GM18873 (cell line): ENCODE results near the gene HOXB8.

Source experiments
- ATAC-seq: cut with Tn5 transposase; IDR thresholded peaks from one replicate; pipeline ENCODE4 v1.9.1; 2021; ENCODE audit warnings: mild to moderate bottlenecking, moderate library complexity, moderate number of reproducible peaks; ENCODE audit not compliant: unreplicated experiment, low FRiP score

Gene HOXB8

GRCh38 chr17:48625495-48626244, 10.6 kb upstream of the HOXB8 start:
- ATAC-seq = no peak

DNA sequence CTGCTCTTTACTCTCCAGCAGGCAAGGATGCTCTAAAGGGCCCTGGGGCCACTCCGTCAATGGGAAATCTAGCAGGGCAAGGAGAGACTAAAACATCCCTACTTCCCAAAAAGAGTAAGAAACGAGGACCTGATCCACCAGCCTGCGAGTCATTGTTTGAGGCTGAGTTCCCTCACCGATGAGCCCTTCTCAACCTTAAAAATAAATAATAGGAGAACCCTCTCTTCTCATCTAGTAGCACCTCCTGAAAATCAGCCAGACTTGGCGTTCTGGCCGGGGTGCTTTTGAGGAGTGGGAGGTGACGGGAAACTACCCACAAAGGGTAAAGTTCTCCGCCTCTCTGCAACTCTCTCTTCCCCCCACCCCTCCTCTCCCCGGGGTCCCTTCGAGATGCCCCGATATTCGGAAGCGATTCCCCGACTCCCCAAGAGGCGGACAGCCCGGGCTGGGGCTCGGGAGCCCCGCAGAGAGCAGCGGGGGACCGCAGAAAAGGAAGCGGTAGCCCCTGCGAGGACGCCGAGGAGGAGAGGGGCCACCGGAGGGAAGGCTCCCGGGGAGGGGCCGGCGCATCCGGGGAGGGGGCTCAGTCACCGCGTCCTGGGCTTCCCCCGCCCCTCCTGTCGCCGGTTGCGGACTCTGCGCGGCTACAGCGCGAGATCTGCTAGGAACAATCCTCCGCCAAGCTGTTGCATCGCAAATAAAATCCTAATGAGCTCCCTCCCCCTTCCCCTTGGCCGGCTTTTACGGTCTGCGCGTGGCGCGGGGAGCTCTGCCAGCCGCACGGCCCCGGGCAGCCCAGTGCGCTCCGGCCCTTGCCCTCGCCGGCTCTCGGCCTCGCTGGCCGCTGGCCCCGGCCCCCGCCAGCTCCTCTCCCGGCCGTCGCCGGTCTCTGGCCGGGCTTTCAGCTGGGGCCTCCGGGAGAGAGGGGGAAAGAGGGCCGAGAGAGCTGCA, 9.7 kb upstream of the HOXB8 start:
- ATAC-seq = no peak

GRCh38 chr17:48624118-48624517, 9.0 kb upstream of the HOXB8 start:
- ATAC-seq = no peak

DNA sequence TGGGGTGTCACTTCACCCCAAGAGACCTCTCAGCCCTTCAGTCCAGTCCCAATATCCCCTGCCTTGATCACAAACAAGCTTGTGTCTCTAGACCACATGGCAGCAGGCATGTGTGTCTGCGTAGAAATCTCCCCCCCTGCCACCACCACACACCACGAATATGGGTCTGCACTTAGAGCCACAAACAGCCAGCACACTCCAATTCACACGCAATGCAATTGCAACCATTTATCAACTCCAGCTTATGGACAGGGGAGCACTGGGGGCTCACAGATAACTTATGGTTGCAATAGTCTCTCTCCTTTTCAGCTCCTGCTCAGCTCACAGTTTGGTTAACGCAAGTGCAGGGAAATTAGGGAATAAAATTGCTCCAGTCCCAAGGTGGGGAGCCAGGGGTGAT, 8.5 kb upstream of the HOXB8 start:
- no peak for ATAC-seq

DNA sequence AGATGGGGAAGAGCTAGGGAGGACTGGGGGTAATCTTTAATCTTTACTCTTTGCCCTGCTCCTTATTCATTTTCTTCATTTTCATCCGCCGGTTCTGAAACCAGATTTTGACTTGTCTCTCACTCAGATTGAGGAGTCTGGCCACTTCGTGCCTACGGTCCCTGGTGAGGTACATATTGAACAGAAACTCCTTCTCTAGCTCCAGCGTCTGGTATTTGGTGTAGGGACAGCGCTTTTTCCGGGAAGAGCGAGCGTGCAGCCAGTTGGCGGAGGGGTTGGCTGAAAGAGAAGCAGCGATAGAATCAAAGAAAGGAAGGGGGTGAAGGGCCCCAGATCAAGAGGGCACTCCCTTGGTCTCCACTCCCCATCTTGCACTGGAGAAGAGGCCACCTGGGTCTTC, 7.8 kb upstream of the HOXB8 start:
- no peak for ATAC-seq

DNA sequence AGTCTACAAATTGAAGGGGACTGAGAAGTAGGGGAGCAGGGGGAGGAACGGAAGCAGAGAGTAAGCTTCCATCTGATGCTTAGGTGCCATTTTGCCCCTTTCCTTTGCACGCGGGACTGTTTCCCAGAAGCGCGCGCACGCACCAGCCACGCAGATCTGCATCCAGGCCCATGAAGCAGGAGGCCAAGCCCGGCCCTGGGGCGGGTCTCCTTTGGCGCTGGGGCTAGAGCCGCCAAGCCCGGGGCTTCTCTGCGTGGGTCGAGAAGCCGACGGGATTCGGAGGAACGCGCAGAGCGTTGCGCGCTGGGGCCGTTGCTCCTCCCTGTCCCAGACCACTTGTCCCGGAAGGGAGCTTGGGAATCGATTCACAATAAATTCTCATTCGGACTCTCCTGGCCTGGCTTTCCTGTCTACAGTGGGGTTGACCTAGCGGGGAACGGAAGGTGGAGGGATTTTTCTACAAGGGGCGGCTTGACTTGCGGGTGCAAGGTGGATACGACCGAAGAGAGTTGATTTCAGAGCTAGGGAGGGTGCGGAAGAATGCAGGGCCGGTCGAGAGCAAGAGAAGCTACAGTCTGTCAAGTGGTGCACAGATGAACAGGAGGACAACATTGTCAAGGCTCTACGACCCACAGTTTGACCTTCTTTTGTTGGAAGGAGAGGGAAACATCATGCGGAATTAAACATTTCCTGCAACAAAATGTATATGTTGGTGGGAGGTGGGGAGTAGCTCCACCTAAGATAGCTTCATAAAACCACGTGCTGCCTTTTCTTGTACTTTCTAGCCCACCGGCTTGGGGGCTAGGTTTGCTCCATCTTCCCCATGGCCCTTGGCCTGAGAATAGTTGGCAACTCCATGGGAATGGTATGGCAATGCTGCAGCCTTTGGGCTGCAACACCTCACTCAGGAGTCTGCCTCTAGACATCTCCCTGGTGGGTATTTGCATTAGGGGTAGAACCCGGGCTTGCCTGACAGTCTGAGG, 6.6 kb upstream of the HOXB8 start:
- ATAC-seq = no peak

DNA sequence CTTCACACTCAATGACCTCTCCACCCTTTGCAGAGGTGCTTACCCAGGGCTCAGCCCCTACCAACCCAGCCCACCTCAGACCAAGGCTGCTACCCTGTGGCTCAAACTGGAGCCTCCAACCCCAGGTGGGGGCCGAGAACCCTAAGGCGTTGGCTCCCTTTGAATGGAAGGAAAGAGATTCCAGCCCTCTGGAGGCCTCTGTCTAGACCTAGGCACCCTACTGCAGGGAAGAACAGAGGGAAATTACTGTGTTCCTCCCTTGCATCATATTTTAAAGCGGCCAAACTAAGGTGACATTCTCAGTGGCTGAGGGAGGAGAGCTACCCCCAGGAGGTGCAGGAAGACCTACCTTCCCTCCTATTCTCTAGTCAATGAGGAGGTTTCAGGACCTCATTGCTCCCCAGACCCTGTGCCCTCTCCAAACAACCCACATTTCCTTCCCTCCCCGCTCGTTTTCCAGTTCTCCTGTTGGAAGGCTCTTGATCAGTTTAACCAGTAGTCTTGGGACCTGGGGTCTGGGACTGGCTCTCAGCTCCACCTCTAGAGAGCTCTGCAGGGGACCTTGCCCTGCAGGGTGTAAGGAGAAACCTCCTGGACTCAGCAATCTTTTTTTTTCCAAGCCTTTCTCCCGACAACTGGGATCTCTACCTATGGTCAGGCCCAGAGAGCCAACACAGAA, 5.5 kb upstream of the HOXB8 start:
- no peak for ATAC-seq

GRCh38 chr17:48619826-48620449, 4.8 kb upstream of the HOXB8 start:
- ATAC-seq = no peak

GRCh38 chr17:48618256-48618896, 3.3 kb upstream of the HOXB8 start:
- ATAC-seq = no peak

GRCh38 chr17:48617471-48618255, 2.6 kb upstream of the HOXB8 start:
- no peak for ATAC-seq

DNA sequence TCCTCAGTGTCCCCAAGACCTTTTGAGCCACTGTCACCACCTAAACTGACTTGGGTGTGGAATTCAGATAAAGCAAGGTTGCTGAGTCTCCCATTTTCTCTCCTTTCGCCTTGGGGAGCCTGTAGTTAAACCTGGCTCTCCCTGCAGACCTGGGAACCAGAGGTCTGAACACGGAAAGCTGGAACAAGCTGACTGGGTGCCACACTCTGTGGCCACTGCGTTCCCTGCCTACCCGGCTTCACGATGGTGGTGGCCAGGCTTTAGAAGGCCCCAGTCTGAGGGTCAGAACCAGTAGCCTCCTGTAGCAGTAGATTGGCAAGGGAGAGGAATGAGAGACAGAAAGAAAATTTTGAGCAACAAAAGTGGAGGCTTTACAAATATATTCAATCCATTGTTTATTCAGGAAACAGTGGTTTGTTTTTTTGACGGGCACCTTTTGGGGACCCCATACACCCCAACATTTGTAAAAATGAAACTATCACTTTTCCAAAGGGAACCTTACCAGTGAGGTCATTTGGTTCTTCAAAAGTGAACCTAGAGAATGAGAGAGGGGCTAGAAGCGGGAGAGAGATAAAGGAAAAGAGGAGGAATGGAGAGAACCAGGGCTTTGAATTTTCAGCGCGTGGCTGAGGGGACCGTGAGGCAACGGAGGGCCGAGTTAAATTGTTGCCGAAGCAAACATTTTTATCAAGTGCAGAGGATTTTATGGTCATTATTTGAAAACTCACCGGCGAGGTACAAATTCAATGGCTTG, 1.8 kb upstream of the HOXB8 start:
- no peak for ATAC-seq

- no peak for ATAC-seq
Observed at GRCh38 chr17:48615963-48616716, 1.0 kb upstream of the HOXB8 start.

DNA sequence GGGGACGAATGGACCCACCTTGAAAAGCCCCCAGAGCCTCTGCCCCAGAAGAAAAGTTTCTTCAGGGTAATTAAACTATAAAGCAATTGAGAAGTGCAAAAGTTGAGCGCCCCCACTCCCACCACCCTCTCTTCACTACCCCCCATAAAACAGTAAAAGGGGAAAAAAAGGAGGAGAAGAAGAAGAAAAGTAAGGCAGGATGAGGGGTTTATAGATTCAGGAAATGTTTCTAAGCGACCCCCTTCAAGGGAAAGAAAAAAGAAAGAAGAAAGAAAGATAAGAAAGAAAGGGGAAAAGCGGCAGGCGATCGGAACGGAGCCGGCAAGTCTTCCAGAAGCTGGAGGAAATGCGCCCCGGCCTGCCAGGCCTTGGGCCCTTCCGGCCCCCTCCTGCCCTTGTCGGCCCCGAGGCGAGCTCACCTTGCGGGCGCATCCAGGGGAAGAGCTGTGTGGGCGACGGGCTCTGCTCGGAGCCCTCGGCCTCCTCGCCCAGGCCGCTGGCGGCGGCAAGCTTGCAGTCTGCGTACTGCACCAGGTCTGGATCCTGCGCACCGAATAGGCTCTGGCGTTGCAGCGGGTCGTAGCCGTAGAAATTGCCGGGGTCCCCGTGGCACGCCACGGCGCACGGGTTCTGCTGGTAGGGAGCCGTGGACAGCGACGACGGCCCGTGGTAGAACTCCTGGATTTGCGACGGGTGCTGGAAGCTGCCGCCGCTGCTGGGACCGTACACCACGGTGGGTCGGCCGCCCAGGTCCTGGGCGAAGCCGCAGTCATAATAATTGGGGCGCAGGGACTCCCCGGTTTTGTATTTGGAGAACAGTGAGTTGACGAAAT, 1.0 kb downstream of the HOXB8 start:
- ATAC-seq = no peak

- no peak for ATAC-seq
Observed at GRCh38 chr17:48612854-48613691, 2.0 kb downstream of the HOXB8 start.

DNA sequence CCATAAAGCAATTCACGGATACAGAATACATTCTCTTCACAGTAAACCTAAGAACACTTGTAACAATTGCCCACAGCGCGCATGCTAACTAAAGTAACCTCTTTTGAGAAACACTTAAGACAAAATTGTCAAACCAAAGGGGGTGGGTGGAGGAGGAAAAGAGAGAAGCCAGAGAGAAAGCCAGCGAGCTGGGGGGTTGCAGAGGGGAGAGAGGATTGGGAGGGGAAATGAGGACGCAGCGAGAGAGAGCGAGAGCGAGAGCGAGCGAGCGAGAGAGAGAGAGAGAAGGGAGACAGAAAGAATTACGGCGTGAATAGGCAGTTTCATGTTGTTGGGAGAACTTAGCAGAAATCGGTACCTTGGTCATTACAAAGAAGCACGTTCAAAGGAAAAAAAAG, 2.6 kb downstream of the HOXB8 start:
- no peak for ATAC-seq
